BE2C (cell line): Measurements from ENCODE around the gene PTH1R.

Experiments
- DNase-seq: peaks from one replicate; pipeline ENCODE4 v3.0.0-alpha.2; 2020
- H3K27me3 ChIP-seq: fragments of 250-450 bp; sonication (Bioruptor Pico); 2 replicates; pipeline ENCODE4 v1.5.1; 2020; ENCODE audit warnings: mild to moderate bottlenecking
- H3K36me3 ChIP-seq: fragments of 250-450 bp; sonication (Bioruptor Pico); 2 replicates; pipeline ENCODE4 v1.5.1; 2020; ENCODE audit warnings: mild to moderate bottlenecking
- H3K4me1 ChIP-seq: fragments of 250-450 bp; sonication (Bioruptor Pico); 2 replicates; pipeline ENCODE4 v1.5.1; 2020
- H3K4me3 ChIP-seq: 2 replicates; pipeline ENCODE4 v1.5.1; 2011; ENCODE audit warnings: low read depth, low read length
- H3K9me3 ChIP-seq: fragments of 250-450 bp; sonication (Bioruptor Pico); 2 replicates; pipeline ENCODE4 v1.5.1; 2020
- CTCF ChIP-seq: IDR thresholded peaks from 2 replicates; pipeline ENCODE4 v1.5.1; 2012; ENCODE audit warnings: mild to moderate bottlenecking, low read depth, low read length

Gene PTH1R

GRCh38 chr3:46897031-46897430 is 19.5 kb downstream of the PTH1R start:
- DNase-seq, result no peak
- Histone ChIP-seq H3K27me3 (no peaks in the 10 kb centered on the region), H3K9me3 (no peaks in the 10 kb centered on the region), H3K4me1 (no peaks in the 10 kb centered on the region), H3K36me3 (no peaks in the 10 kb centered on the region), H3K4me3 (no peak overlapping the region)
- TF ChIP-seq CTCF, result no peak

GRCh38 chr3:46897829-46898320 is 20.4 kb downstream of the PTH1R start:
- Histone ChIP-seq H3K9me3 (no peaks in the 10 kb centered on the region), H3K27me3 (no peaks in the 10 kb centered on the region), H3K4me3 (no peak overlapping the region), H3K4me1 (no peaks in the 10 kb centered on the region), H3K36me3 (no peaks in the 10 kb centered on the region)
- no peak for DNase-seq
- TF ChIP-seq CTCF, result no peak

- H3K4me3 ChIP-seq, result no peak overlapping the region
- no peak for DNase-seq
- no peaks in the 10 kb centered on the region for H3K4me1 ChIP-seq
- no peaks in the 10 kb centered on the region for H3K9me3 ChIP-seq
- H3K36me3 ChIP-seq, result no peaks in the 10 kb centered on the region
- H3K27me3 ChIP-seq, result no peaks in the 10 kb centered on the region
- no peak for TF ChIP-seq CTCF
These were observed 21.0 kb downstream of the PTH1R start for GRCh38 chr3:46898321-46899150.

GRCh38 chr3:46899151-46900006 is 21.9 kb downstream of the PTH1R start:
- no peak for TF ChIP-seq CTCF
- Histone ChIP-seq H3K9me3 (no peaks in the 10 kb centered on the region), H3K4me3 (no peak overlapping the region), H3K4me1 (no peaks in the 10 kb centered on the region), H3K27me3 (no peaks in the 10 kb centered on the region), H3K36me3 (no peaks in the 10 kb centered on the region)
- DNase-seq, result no peak

- H3K27me3 ChIP-seq, result no peaks in the 10 kb centered on the region
- no peak for DNase-seq
- no peak for TF ChIP-seq CTCF
- H3K4me3 ChIP-seq, result no peak overlapping the region
- H3K9me3 ChIP-seq, result no peaks in the 10 kb centered on the region
- no peaks in the 10 kb centered on the region for H3K36me3 ChIP-seq
- no peaks in the 10 kb centered on the region for H3K4me1 ChIP-seq
These were observed 22.4 kb downstream of the PTH1R start for GRCh38 chr3:46900007-46900292.

- Histone ChIP-seq H3K4me1 (no peaks in the 10 kb centered on the region), H3K4me3 (no peak overlapping the region), H3K27me3 (no peaks in the 10 kb centered on the region), H3K9me3 (no peaks in the 10 kb centered on the region), H3K36me3 (no peaks in the 10 kb centered on the region)
- TF ChIP-seq CTCF, result no peak
- no peak for DNase-seq
These were observed 22.8 kb downstream of the PTH1R start for GRCh38 chr3:46900356-46900755.
